Measurements from ENCODE around the gene TWIST2. TPM values are rescaled to one million over a fixed set of nuclear protein-coding genes. Genes with fewer than 3 reads are reported as not detected.

TWIST2 gene
- total RNA-seq = 42.2 and 57.0 TPM in 2 replicates

GRCh38 chr2:238847841-238848690 lies at the start of gene TWIST2:
Gene TWIST2, plus strand, starts transcription at chr2:238848085. Its CDS starts 131 bp downstream, at chr2:238848216.

